ENCODE data around the gene SENP3.

Gene SENP3

GRCh38 chr17:7556627-7557026 lies 5.1 kb upstream of the SENP3 start:
- no peak for DNase-seq (ENCODE audit: low spot score)

GRCh38 chr17:7557147-7557764 lies 4.5 kb upstream of the SENP3 start:
- no peak for DNase-seq (ENCODE audit: low spot score)

- DNase-seq (ENCODE audit: low spot score) = no peak
Observed at GRCh38 chr17:7557775-7558543, 3.8 kb upstream of the SENP3 start.

- DNase-seq (ENCODE audit: low spot score) = no peak
Observed at GRCh38 chr17:7558544-7559319, 3.0 kb upstream of the SENP3 start, which contains the start of gene TNFSF13. TNFSF13 (plus strand) TSS chr17:7558750; CDS start chr17:7559040, 290 bp downstream.

- no peak for DNase-seq (ENCODE audit: low spot score)
Observed at GRCh38 chr17:7559320-7560171, 2.2 kb upstream of the SENP3 start.

GRCh38 chr17:7560172-7561027 lies 1.3 kb upstream of the SENP3 start:
- DNase-seq (ENCODE audit: low spot score) = peak; percentile 76

GRCh38 chr17:7561028-7561575 lies 617 bp upstream of the SENP3 start:
- peak; percentile 91 for DNase-seq (ENCODE audit: low spot score)

DNA sequence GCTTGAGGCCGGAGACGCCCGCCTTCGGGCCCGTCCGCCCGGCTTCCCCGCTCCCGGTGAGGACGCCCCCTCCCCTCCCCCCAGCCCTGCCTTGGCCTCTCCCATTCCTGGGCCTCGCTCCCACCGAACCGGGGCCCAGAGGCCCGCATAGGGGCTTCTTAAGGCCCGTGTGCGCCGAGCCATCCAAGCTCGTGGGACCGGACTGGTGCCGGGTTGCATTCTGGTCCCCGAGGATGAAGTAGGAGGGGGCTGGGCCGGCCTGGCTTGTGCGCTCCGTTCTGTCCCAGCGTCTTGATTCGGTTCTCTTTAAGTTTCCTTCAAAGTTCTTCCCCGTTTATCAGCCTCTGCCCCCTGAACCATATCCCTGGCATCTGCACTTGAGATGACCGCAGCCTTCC lies 488 bp downstream of the SENP3 start:
- no peak for DNase-seq (ENCODE audit: low spot score)

DNA sequence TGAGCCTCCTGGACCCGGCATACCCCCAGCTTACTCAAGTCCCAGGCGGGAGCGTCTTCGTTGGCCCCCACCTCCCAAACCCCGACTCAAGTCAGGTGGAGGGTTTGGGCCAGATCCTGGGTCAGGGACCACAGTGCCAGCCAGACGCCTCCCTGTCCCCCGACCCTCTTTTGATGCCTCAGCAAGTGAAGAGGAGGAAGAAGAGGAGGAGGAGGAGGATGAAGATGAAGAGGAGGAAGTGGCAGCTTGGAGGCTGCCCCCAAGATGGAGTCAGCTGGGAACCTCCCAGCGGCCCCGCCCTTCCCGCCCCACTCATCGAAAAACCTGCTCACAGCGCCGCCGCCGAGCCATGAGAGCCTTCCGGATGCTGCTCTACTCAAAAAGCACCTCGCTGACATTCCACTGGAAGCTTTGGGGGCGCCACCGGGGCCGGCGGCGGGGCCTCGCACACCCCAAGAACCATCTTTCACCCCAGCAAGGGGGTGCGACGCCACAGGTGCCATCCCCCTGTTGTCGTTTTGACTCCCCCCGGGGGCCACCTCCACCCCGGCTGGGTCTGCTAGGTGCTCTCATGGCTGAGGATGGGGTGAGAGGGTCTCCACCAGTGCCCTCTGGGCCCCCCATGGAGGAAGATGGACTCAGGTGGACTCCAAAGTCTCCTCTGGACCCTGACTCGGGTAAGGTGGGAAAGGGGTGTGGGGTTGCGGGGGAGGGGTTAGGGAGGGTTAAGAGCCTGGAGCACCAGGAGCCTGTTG lies 1.6 kb downstream of the SENP3 start:
- no peak for DNase-seq (ENCODE audit: low spot score)

DNA sequence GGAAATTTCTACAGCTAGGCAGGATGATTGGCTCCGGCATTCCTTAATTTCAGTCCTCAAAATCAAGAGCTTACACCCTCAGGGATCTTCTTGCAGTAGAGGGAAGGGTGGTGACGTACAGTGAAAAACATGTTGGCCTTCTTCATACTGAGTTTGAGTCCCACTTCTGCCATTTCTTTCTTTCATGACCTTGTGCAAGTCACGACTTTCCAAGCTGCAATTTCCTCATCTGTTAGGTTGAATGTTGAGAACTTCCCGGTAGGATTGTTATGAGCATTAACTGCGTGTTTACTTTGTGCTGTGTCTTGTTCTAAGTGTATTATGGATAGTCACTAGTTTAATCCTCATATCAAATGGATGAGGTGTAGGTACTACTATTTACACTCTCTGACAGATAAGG lies 7.9 kb downstream of the SENP3 start:
- DNase-seq (ENCODE audit: low spot score) = no peak

DNA sequence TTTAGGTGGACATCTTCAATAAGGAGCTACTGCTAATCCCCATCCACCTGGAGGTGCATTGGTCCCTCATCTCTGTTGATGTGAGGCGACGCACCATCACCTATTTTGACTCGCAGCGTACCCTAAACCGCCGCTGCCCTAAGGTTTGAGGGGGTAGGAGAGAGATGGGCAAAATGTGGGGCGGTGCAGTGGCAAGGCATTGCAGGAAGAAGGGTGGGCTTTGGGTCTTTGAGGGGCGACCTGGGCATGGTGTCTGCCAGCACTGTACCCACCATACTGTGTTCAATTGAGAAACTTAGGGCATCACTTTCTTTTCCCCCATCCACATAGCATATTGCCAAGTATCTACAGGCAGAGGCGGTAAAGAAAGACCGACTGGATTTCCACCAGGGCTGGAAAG lies 8.6 kb downstream of the SENP3 start:
- no peak for DNase-seq (ENCODE audit: low spot score)

GRCh38 chr17:7572338-7572587 lies 10.5 kb downstream of the SENP3 start:
- no peak for DNase-seq (ENCODE audit: low spot score)

DNA sequence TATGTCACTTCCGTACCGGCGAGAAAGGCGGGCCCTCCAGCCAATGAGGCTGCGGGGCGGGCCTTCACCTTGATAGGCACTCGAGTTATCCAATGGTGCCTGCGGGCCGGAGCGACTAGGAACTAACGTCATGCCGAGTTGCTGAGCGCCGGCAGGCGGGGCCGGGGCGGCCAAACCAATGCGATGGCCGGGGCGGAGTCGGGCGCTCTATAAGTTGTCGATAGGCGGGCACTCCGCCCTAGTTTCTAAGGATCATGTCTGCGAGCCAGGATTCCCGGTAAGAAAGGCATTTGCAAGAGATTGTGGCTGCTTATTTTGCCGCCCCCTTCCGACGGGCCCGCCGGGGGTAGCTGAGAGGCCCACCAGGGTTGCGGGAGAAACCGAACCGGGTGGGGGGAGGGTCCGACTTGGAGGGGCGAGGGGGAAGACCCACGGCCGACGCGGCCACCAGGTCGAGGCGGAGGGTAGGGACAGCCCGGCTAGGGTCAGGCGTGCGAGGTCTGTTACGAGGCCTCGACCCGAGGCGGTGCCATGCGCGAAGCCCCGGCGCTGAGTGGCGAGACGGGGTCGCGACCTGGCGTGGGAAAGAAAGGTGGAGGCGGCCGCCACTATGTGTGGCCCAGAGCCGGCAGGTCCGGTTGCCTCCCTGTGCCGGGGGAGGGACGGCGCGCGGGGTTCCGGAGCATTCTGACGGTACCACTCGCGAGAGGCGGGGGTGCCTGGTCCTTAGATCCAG lies 11.0 kb downstream of the SENP3 start:
- DNase-seq (ENCODE audit: low spot score) = peak; percentile 96

DNA sequence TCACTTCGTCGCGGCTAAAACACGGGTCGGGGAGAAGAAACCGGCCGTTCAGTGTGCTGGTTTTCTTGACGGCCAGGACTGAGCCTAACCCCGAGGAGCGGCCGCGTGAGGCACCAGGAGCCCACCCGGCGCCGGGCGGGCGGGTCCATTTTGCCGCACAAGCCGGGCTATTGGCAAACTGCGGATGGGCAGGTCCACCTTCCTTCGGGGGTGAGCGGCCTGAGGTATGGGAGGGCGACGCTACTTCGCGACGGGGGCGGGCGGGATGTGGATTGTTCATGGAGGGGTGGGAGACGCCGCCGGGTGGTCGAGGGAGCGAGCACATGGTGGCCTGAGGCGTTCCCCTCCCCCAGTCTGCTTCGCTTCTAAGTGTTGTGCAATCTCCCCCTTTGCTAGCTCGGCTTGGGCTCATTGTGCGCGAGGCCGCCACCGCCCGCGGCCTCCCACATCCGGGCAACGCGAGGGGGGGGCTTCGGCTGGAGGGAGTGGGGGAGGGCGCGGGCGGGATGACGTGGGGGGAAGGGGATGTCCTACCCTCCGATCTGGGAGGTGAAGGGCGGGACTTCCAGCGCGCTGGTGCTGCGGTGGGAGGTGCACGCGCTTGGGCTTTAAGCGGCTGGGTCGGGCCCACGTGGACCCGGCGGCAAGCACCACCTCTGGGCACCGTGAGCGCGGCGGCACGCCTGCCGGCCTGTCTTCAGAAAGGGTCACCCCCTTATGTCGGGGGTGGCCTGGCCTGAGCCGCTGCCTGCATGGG lies 11.8 kb downstream of the SENP3 start:
- DNase-seq (ENCODE audit: low spot score) = peak; percentile 73

- DNase-seq (ENCODE audit: low spot score) = no peak
Observed at GRCh38 chr17:7574176-7574953, 12.6 kb downstream of the SENP3 start.

DNA sequence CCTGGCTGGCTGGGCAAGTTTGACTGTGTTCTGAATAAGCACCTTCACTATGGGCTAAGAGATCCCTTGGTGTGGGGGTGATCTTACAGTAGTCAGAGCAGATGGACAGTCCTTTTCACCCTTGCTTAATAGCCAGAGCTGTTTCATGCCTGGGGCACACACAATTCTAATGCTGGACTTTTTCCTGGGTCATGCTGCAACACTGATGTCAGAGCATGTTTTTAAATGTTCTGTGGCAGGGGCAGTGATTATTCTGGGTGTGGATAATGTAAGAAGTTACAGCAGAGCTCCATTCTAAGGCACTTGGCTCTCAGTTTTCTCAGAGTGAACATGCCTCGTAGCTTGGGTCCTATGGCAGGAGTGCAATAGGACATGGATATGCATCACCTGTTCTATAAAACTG lies 13.8 kb downstream of the SENP3 start:
- no peak for DNase-seq (ENCODE audit: low spot score)

DNA sequence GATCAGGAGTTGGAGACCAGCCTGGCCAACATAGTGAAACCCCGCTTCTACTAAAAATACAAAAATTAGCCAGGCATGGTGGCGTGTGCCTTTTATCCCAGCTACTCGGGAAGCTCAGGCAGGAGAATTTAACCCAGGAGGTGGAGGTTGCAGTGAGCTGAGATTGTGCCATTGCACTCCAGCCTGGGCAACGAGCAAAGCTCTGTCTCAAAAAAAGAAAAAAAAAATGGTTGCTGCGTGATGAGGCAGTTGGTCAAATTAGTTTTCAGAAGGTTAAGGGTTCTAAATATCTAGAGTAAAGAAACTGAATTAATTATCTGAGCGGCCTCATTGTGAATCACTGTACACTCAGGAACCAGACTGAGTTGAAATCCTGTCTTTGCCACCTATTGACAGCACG lies 14.2 kb downstream of the SENP3 start:
- DNase-seq (ENCODE audit: low spot score) = no peak

DNA sequence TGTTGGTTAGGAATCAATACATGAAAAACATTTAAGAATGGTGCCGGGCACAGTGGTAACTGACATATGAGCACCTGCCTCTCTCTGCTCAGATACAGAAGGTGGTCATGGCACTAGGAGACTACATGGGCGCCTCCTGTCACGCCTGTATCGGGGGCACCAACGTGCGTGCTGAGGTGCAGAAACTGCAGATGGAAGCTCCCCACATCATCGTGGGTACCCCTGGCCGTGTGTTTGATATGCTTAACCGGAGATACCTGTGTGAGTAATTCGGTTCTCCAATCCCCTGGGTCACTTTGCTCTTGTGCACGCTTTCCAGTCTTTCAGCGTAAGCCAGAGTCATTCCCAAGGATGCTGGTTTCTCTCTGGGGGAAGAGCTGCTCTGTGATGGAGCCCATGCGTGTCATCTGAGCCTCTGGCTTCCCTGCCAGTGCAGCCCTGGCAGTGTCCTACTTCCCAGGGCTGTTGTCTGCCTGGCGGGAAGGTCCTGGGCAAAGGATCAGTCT lies 14.8 kb downstream of the SENP3 start:
- DNase-seq (ENCODE audit: low spot score) = no peak
